OCI-LY1 (cell line): ENCODE results near the gene OSBPL5.

Experiments used
- H2AFZ ChIP-seq: fragments of 200-600 bp; sonication (generic), shearing (Covaris generic); 2 replicates; pipeline ENCODE4 v1.6.0; 2014; ENCODE audit warnings: antibody characterized with exemption, mild to moderate bottlenecking, low read length
- H3F3A ChIP-seq: fragments of 200-600 bp; sonication (generic), shearing (Covaris generic); 2 replicates; pipeline ENCODE4 v1.6.0; 2014; ENCODE audit warnings: mild to moderate bottlenecking, antibody characterized with exemption, low read length, moderate library complexity; ENCODE audit not compliant: insufficient read depth
- H3K27ac ChIP-seq: fragments of 200-600 bp; sonication (generic); 2 replicates; pipeline ENCODE4 v1.5.1; 2014; ENCODE audit warnings: low read length, mixed run types, mild to moderate bottlenecking, low read depth; ENCODE audit not compliant: poor library complexity, severe bottlenecking
- H3K27me3 ChIP-seq: fragments of 200-600 bp; sonication (generic); 2 replicates; pipeline ENCODE4 v1.6.0; 2014; ENCODE audit warnings: antibody characterized with exemption, mild to moderate bottlenecking, low read length, moderate library complexity; ENCODE audit not compliant: insufficient read depth
- H3K36me3 ChIP-seq: fragments of 200-600 bp; sonication (generic); 2 replicates; pipeline ENCODE4 v1.6.1; 2014; ENCODE audit warnings: mild to moderate bottlenecking, antibody characterized with exemption, low read length, moderate library complexity, mixed read lengths; ENCODE audit not compliant: insufficient read depth
- H3K4me1 ChIP-seq: fragments of 200-600 bp; sonication (generic); 2 replicates; pipeline ENCODE4 v1.5.1; 2014; ENCODE audit warnings: mild to moderate bottlenecking, low read length, moderate library complexity; ENCODE audit not compliant: insufficient read depth, severe bottlenecking
- H3K4me2 ChIP-seq: fragments of 200-600 bp; sonication (generic), shearing (Covaris generic); 2 replicates; pipeline ENCODE4 v1.6.1; 2014; ENCODE audit warnings: low read length
- H3K4me3 ChIP-seq: fragments of 200-600 bp; sonication (generic); 2 replicates; pipeline ENCODE4 v1.5.1; 2014; ENCODE audit warnings: low read length, low read depth, mild to moderate bottlenecking, mixed read lengths; ENCODE audit not compliant: poor library complexity, severe bottlenecking
- H3K79me2 ChIP-seq: fragments of 200-600 bp; shearing (Covaris generic); 2 replicates; pipeline ENCODE4 v1.6.1; 2016; ENCODE audit warnings: mixed run types, low read length, mixed read lengths; ENCODE audit not compliant: insufficient read depth
- H3K9ac ChIP-seq: fragments of 200-600 bp; sonication (generic), shearing (Covaris generic); 2 replicates; pipeline ENCODE4 v1.6.1; 2014; ENCODE audit warnings: mild to moderate bottlenecking, low read length, mixed read lengths
- H3K9me2 ChIP-seq: fragments of 200-600 bp; sonication (generic), shearing (Covaris generic); 2 replicates; pipeline ENCODE4 v1.6.1; 2014; ENCODE audit warnings: low read depth, mild to moderate bottlenecking, low read length, mixed read lengths
- H3K9me3 ChIP-seq: fragments of 200-600 bp; shearing (Covaris generic); 2 replicates; pipeline ENCODE4 v1.6.1; 2014; ENCODE audit warnings: low read length, mixed read lengths
- H4K20me1 ChIP-seq: fragments of 200-600 bp; sonication (generic), shearing (Covaris generic); 2 replicates; pipeline ENCODE4 v1.6.0; 2016; ENCODE audit warnings: mild to moderate bottlenecking, low read length; ENCODE audit not compliant: insufficient read depth
- CTCF ChIP-seq: fragments of 200-600 bp; sonication (generic), shearing (Covaris generic); IDR thresholded peaks from 2 replicates; pipeline ENCODE4 v1.5.1; 2017; ENCODE audit warnings: mild to moderate bottlenecking, antibody characterized with exemption, low read length, moderate library complexity, mixed read lengths
- EZH2 ChIP-seq: fragments of 200-600 bp; sonication (generic), shearing (Covaris generic); IDR thresholded peaks from 2 replicates; pipeline ENCODE4 v1.8.0; 2017; ENCODE audit warnings: borderline replicate concordance, mixed run types, mild to moderate bottlenecking, antibody characterized with exemption, low read length, moderate library complexity, mixed read lengths

Gene OSBPL5

GRCh38 chr11:3111919-3112690 is 53.0 kb downstream of the OSBPL5 start:
- peaks cover 8% of the 10 kb centered on the region; the same call in 1 of the 2 replicates for H3K9me3 ChIP-seq
- no peaks in the 10 kb centered on the region for H3F3A ChIP-seq
- no peak overlapping the region for H3K27ac ChIP-seq
- H3K4me2 ChIP-seq = no peak overlapping the region
- H3K27me3 ChIP-seq = 0 out of 2 replicates have a peak, but pooled peaks cover 5% of the 10 kb centered on the region
- TF ChIP-seq EZH2 = no peak
- no peak for TF ChIP-seq CTCF
- no peak overlapping the region for H3K9ac ChIP-seq
- no peaks in the 10 kb centered on the region for H4K20me1 ChIP-seq
- H3K79me2 ChIP-seq = no peaks in the 10 kb centered on the region
- no peak overlapping the region for H3K4me3 ChIP-seq
- H3K4me1 ChIP-seq = no peaks in the 10 kb centered on the region
- no peak overlapping the region for H2AFZ ChIP-seq
- H3K36me3 ChIP-seq = no peaks in the 10 kb centered on the region; the same call in 1 of the 2 replicates
- H3K9me2 ChIP-seq = no peaks in the 10 kb centered on the region

DNA sequence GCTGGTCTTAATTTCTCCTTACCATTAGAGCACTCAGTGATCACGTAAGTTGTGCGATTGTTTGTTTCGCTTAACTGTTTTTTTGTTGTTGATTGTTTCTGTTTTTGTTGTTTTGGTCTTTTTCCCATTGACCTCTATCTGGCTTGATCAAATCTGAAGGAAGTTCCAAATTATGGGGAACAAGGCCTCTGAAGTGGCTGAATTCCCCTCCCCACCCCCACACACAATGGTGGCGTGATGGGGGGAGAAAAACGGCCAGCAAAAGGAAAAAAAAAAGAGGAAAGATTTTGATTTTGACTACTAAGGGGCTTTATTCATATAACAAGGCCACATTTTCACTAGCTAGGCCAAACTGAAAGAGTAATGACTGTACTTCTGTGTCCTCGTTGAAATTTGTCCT is 53.6 kb downstream of the OSBPL5 start:
- no peaks in the 10 kb centered on the region for H4K20me1 ChIP-seq
- no peaks in the 10 kb centered on the region for H3K4me1 ChIP-seq
- H3K27me3 ChIP-seq = 0 out of 2 replicates have a peak, but pooled peaks cover 9% of the 10 kb centered on the region
- H3K4me3 ChIP-seq = no peak overlapping the region
- H3K36me3 ChIP-seq = no peaks in the 10 kb centered on the region; the same call in 1 of the 2 replicates
- H3K9ac ChIP-seq = no peak overlapping the region
- H3K27ac ChIP-seq = no peak overlapping the region
- no peaks in the 10 kb centered on the region for H3K9me2 ChIP-seq
- no peak overlapping the region for H2AFZ ChIP-seq
- H3K79me2 ChIP-seq = no peaks in the 10 kb centered on the region
- no peaks in the 10 kb centered on the region for H3F3A ChIP-seq
- TF ChIP-seq CTCF = no peak
- no peak for TF ChIP-seq EZH2
- no peak overlapping the region for H3K4me2 ChIP-seq
- peaks cover 8% of the 10 kb centered on the region; the same call in 1 of the 2 replicates for H3K9me3 ChIP-seq

DNA sequence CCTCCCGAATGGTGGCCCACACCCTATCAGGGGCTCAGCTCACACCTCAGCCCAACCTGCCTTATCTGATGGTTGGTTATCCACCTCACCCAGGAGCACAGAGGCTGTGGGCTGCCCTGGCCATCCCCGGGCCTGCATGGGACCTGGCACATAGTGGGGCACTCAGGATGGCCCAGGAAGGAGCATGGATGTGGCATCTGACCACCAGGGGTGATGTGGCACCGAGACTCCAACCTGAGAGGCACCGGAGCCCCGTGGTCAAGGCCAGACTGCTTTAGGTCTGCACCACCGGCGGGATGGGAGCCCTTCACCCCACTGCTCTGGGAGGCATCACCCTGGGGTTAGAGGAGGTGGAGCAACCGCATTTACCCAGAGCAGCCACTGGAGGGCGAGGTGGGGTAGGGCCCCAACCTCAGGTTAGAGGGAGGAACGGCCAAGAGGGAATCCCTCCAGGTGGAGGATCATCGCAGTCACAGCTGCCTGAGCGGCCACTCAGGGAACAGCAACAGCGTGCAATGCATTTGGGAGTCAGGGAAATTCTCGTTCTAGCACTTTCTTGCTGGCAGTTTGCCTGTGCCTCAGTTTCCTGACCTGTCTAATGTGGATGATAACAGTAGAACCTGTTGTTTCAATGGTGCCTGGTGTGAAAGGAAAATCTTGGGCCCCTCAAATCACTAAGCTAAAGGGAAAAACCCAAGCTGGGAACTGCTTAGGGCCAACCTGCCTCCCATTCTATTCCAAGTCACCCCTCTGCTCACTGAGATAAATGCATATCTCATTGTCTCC is 55.0 kb downstream of the OSBPL5 start:
- Histone ChIP-seq H3K27ac (no peak overlapping the region), H3K79me2 (no peaks in the 10 kb centered on the region), H3K4me3 (no peak overlapping the region), H2AFZ (no peak overlapping the region), H3K27me3 (0 out of 2 replicates have a peak, but pooled peaks cover 9% of the 10 kb centered on the region), H3K4me1 (no peaks in the 10 kb centered on the region), H3K9ac (no peak overlapping the region), H3K9me3 (peaks cover 5% of the 10 kb centered on the region; the same call in 1 of the 2 replicates), H3K36me3 (no peaks in the 10 kb centered on the region; the same call in 1 of the 2 replicates), H4K20me1 (no peaks in the 10 kb centered on the region), H3F3A (no peaks in the 10 kb centered on the region), H3K4me2 (no peak overlapping the region), H3K9me2 (no peaks in the 10 kb centered on the region)
- peak; percentile 71 for TF ChIP-seq CTCF
- no peak for TF ChIP-seq EZH2
